Thyroid gland (tissue), 4 donors: Measurements from ENCODE around the gene NFATC2.

ENCODE experiments used
- CTCF ChIP-seq, 6 experiments: fragments of 200-600 bp in 3 of 6; fragments of 450-650 bp in 3 of 6; sonication (generic) in 3 of 6; IDR thresholded peaks; one replicate each; pipeline ENCODE4 v1.5.1; 2016 to 2019; ENCODE audit warnings: antibody characterized with exemption in 6 of 6, mild to moderate bottlenecking in 2 of 6, inconsistent platforms in 1 of 6, moderate library complexity in 1 of 6
- POLR2A ChIP-seq, 2 donors: fragments of 450-650 bp; IDR thresholded peaks; one replicate each; pipeline ENCODE4 v1.6.1; 2017; ENCODE audit warnings: antibody characterized with exemption in 2 of 2, mild to moderate bottlenecking in 2 of 2, moderate library complexity in 1 of 2

GRCh38 chr20:51551186-51551585 is 8.7 kb upstream of the NFATC2 start:
- TF ChIP-seq POLR2A (IDR thresholded peaks at IDR 0.05) (no peak), CTCF (IDR thresholded peaks at IDR 0.05) (no peak)
